Measurements from ENCODE around the gene WHRN.
A peak's percentile ranks its signal among the peaks of the same experiment; 100 is the strongest.

The WHRN gene

DNA sequence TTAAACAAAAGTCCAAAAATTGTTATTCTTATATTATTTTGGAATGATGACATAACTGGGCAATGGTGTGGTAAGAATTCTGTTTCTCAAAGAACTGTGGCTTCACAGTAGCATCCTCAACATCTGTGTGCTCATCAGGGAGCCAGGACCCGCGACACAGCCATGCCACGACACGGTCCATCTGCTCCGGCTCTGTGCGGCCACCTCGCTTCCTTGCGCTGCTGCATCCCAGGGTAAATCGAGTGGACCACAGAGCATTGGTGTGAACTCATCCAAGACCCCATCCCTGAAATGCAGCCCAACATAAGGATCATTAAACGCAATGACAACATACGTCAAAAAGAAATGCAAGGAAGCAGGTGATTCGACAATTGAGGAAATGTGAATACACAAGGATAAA is 15.3 kb downstream of the WHRN start:
- no peak for DNase-seq

GRCh38 chr9:114488398-114489129 is 16.7 kb downstream of the WHRN start:
- DNase-seq = no peak

GRCh38 chr9:114487607-114488300 is 17.5 kb downstream of the WHRN start:
- DNase-seq = peak; percentile 53

GRCh38 chr9:114486205-114486963 is 18.9 kb downstream of the WHRN start:
- DNase-seq = no peak

GRCh38 chr9:114484854-114485443 is 20.3 kb downstream of the WHRN start:
- DNase-seq = no peak

- no peak for DNase-seq
Measured at GRCh38 chr9:114484215-114484853, 20.9 kb downstream of the WHRN start.

GRCh38 chr9:114483499-114483898 is 21.8 kb downstream of the WHRN start:
- DNase-seq = no peak

GRCh38 chr9:114482593-114482992 is 22.7 kb downstream of the WHRN start:
- no peak for DNase-seq

GRCh38 chr9:114481789-114482188 is 23.5 kb downstream of the WHRN start:
- no peak for DNase-seq

GRCh38 chr9:114480746-114481435 is 24.4 kb downstream of the WHRN start:
- DNase-seq = no peak

DNA sequence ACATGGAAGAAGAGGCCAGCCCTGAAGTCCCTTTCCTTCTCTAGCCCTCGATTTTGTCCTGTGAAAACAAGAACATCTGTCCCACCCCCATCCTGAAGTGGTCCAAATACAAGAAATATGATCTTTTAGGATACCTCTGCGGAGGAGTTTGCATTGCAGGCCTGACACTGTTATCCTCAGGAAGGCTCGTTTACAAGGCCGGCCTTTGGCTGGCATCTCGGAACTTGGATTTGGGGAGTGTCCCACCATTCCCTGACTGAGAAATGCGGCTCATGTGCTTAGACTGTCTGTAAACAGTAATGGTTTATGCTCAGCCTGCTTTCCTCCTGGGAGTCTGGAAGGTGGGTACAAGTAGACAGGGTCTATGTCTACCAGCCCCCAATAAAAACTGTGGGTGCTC is 26.4 kb downstream of the WHRN start:
- DNase-seq = no peak

DNA sequence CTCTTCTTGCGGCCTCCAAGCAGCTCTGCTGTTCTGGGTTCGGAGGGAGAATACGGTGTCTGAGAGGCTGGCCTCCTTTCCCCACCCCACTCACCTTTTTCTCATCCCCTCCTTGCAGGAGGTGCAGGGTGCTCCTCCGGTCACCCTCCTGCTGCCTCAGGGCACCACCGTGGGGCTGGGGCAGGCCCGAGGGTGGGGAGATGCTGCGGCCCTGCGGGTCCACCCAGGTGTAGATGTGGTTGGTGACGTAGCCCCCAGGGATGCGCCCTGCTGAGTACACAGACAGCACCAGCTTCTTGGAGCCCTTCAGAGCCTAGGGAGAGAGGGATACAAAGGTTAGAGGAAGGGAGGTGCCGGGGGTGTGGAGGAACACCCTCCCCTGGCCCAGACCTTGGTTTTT is 26.8 kb downstream of the WHRN start:
- no peak for DNase-seq

DNA sequence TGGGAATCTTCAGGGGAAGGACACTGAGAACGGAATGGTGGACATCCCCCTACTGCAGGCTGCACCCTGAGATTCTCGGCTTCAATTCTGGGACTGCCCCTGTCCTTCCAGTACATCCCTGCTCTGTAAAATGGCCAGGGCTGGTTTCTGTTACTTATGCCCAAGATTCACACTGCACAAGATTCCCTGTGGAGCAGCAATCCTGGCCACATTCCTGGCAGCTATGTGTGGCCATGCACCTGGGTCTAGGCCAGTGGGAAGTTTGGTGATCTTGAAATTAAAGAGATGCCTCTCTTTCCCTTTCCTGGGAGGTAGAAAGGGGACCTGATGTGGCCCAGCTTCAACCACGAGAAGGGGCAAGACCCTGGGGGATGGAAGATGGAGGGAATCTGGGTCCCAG is 27.6 kb downstream of the WHRN start:
- DNase-seq = no peak

GRCh38 chr9:114476891-114477469 is 28.3 kb downstream of the WHRN start:
- DNase-seq = no peak

DNA sequence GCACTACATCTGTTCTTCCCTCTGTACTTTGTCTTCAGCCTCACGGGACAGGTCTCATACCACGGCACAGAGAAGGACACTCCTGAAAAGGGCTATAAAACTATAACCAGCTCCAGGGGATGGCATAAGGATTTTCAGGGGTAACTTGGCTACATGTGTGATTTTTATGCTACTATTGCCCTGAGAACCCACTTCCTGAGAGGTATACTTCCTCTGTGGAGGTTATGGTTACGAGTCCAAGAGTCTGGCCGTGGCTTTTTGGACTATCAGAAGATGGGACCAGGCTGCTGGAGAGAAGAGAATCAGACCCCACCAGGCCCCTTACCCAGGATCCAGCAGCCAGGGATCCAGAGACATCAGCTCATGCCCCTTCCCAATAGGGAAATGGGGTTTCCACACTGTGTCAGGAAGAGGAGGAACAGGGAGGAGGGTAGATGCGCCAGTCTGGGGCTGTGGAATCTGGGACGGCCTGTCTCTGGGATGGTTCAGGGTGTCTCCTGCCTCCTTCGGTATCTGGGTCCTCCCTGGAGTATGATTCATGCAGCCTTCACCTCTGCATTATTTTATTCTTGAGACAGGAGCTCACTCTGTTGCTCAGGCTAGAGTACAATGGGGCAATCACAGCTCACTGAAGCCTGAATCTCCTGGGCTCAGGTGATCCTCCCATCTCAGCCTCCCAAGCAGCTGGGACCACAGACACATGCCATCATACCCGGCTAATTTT is 29.7 kb downstream of the WHRN start:
- no peak for DNase-seq

- no peak for DNase-seq
Measured at GRCh38 chr9:114474425-114474824, 30.8 kb downstream of the WHRN start.

DNA sequence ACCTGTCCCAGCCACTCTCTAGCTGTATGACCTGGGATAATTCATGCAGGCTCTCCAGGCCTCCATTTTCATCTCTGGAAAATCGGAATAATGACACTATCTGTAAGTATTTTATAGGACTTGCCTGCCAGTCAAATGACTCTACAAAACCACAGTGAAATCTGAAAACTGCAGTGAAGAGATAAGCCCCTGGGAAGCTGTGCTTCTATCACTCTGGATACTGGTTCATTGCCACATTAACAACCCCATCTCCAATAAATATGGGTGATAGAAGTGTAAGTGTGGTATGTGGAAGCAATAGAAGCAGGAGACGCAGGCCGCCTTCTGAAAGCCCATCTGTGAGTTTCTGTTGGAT is 31.8 kb downstream of the WHRN start:
- no peak for DNase-seq

DNA sequence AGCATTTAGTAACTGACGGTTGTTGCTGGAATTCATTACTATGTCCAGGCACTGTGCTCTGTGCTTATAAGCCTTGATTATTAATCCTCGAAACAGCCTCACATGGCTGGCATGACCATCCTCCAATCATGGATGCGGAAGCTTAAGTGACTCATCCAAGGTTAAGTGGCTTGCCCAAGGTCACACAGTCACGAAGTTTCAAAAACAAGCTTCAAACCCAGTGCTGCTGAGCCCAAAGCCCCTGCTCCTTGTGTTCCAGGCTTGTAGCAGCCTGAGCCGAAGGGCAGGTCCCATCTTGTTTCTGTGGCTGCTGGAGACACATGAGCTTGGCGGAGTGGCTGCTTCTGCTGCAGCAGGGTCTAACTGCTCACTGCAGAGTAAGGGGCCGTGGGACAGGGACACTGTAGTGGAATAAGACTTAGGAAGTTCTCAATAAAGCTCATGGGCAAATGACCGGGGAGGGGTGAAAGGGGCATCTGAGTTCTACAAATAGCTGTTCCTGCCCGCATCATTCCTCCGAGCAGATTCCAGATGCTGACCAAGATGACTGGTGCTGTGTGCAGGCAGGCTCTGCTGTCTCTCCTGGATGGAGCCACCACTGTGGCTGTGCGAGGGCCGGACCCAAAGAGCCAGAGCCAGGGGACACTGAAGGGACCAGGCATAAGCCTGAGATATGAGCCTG is 32.4 kb downstream of the WHRN start:
- DNase-seq = no peak

- DNase-seq = no peak
Measured at GRCh38 chr9:114471157-114471556, 34.1 kb downstream of the WHRN start.

- DNase-seq = no peak
Measured at GRCh38 chr9:114470581-114470980, 34.7 kb downstream of the WHRN start.

DNA sequence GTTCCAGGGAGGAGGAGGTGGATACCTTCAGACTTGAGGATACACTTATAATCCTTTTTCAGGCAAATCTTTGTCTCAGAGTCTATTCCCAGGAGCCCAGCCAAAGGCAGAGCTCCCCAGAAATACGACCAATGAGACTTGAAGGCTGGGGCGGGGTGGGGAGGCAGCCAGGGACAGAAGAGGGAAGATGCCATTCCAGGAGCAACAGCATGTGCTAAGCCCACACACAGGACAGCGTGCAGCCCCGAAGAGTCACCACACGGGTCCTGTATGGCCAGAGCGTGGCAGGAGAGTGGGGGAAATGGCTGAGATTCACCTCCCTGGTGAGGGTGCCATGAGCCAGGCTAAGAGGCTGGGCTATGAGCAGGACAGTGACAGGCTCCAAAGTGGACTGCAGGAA is 35.2 kb downstream of the WHRN start:
- DNase-seq = no peak

All from KG1 (cell line).